Hematopoietic multipotent progenitor cell treated with erythropoietin and hydrocortisone succinate and interleukin-3 and kit ligand, for 4 days (in vitro differentiated cells): ENCODE data around the gene TEK.
A peak's percentile ranks its signal among the peaks of the same experiment; 100 is the strongest.

Experiments
- DNase-seq: peaks from one replicate; pipeline ENCODE4 v3.0.0-alpha.2; 2015

Gene TEK

DNA sequence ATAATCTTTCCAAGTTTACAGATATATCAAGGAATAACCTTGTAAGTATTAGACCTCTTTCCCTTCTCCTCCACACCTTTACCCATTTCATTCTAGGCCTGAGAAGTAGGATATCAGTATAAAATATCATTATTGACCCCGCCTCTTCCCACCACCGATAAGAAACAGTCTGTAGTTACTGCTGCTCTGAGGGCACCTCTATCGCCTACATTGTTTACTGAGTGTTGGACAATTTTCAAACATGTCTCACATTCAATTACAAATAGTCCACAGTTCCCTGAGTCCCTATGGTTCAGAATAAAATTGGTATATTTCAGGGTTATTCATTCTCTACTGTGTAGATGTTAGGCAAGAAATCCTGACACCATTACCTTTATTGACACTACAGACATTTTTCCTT, 73.4 kb downstream of the TEK start:
- no peak for DNase-seq

DNA sequence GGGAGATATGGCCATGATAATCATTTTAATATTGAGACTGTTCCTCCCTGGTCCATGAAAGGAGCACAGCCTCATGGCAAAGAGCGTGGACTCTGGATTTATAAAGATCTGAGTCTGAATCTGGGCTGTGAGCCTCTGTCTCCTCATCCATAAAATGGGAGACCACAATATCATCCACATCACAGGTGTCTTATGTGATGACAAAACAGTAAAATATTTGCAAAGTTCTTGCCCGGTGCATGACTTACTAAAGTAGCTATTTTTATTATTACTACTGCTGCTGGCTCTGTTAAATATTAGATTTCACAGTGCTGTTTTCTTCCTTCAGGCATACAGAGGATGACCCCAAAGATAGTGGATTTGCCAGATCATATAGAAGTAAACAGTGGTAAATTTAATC, 74.1 kb downstream of the TEK start:
- DNase-seq, result no peak

DNA sequence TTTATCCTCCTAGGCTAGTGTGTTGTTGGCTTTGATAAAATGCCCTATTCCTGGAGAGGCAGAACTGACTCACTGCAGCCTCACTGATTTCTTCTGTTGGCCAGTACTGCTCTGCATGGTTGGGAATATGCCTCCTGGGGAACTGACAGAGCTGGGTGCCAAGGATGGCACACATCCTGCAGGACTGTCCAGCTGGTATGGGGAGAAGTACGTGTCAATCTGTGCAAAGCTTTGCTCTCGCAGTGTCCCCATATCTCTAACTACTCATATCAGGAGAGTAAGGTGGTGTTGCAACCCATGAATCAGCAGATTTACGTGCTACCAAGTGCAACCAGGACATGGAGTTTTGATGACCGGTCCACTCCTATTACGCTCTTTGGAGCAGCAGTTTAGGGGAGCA, 74.7 kb downstream of the TEK start:
- no peak for DNase-seq

DNA sequence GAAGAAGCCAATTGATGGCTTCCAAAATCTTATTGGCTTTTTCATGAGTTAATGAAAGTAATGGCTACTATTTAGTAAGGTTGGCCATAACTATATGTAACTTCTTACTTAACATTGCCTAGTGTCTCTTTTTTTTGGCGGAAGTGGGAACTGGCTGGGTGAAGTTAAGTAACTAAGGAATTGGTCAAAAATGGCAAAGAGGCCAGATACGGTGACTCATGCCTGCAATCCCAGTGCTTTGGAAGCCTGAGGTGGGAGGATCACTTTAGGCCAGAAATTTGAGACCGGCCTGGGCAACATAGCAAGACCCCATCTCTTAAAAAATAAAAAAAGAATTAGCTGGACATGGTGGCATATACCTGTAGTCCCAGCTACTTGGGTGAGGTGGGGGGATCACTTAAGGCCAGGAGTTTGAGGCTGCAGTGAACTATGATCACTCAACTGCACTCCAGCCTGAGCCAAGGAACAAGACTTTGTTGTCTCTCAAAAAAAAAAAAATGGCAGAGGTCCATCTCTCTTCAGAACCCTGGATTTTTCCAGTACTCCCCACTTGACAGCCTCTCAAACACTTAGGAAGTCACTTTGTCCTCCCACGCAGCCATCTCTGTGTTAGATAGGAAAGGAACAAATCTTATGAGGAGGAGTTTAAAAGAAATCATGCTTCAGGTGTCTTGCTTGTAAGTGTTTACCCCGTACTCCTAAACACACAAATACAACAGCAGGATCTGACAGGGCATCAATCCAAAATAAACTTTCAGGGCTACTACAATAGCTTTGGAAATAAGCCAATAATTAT, 75.7 kb downstream of the TEK start:
- DNase-seq, result no peak

DNA sequence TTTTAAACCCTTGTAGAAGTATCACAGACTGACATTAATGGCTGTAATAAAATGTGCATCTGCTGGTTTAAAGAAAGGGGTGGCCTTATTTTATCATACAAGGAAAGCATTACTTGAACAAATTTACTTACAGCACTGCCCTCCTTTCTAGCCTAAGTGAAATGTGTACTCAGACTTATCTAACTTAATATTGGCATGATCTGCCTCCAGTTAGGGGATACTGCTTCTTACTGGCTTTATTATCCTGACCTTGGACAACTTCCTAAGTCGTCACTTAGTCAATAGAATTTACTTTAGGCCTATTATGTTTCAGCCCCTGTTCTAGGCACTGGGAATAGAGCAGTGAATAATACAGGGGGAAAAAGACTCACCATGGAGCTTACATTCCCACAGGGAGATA, 79.4 kb downstream of the TEK start:
- no peak for DNase-seq

DNA sequence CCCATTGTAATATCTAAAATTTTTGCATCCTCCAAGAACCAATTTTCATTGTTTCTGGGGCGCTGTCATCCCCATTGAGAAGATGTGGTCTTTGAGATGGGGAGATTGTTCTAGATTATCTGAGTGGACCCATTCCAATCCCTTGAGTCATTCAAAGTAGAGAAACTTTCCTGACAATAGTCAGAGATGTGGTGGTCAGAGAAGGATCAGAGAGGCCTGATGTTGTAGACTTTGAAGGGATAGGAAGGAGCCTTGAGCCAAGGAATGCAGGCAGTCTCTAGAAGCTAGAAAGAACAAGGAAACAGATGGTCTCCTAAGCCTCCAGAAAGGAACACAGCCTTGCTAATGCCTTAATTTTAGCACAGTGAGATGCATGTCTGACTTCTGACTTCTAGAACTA, 80.4 kb downstream of the TEK start:
- no peak for DNase-seq

DNA sequence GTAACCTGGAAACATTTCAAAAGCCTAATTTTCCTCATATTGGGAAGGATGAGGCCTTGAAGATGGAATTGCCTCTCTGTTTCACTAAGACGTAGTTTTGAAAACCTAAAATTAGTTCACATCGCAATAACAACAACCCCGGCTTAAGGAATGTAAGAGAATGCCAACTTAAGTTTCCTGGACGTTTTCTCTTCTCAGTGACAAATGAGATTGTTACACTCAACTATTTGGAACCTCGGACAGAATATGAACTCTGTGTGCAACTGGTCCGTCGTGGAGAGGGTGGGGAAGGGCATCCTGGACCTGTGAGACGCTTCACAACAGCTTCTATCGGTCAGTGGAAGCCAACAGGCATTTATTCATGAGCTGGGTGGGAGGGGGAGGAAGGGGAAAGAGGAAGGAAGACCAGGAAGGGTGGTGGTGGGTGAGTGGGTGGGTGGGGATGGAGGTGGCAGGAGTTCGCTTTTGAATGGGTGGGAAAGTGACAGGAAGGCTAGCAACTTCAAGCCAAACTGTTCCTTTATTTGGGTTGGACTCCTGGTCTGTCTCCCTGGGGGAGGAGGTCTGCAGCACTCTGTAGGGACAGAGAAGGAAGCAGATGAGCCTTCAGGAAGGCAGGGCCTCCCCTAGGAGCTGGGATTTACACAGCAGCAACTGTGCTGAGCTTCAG, 83.4 kb downstream of the TEK start:
- no peak for DNase-seq

DNA sequence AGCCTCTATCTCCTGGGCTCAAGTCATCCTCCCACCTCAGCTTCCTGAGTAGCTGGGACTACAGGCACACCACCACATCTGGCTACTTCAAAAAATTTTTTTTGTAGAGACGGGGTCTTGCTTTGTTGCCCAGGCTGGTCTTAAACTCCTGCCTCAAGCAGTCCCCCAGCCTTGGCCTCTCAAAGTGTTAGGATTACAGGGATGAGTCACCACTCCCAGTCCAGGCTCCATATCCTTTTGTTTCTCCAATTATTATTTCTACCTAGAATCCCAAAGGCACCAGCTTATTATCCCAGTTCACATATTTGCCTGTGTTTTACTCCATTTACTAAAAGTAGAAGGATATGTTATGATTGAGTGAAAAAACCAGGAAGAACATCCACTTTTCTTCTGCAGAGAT, 84.9 kb downstream of the TEK start:
- no peak for DNase-seq

DNA sequence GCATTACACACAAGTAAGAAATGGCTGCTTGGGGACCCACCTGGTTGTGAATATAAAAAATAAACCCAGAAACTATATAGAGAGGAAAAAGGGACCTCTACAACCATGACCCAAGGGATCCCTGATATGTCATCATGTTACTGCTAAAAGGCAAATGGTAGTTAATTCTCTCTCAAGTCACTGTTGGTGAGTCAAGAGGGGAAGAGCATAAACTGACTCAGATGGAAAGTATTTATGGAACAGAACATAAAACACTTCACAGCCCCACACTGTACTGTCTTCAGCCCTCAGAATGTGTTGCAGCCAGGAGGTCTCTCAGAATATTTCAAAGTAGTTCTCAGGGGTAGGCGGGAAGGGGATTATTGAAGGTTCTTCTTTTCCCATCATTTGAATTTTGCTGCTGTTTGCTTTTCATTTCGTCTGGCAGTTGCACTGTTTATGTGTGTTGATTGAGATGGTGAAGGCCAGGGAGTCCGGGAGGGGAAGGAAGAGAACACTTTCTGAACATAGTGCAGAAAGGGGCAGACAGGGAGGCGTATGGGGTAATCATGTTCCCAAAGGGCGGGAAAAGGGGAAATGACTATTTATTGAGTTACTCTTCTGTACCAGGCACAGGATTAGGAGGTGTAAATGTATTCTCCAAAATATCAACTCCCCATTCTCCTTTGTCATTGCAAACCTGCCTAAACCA, 85.5 kb downstream of the TEK start:
- no peak for DNase-seq

DNA sequence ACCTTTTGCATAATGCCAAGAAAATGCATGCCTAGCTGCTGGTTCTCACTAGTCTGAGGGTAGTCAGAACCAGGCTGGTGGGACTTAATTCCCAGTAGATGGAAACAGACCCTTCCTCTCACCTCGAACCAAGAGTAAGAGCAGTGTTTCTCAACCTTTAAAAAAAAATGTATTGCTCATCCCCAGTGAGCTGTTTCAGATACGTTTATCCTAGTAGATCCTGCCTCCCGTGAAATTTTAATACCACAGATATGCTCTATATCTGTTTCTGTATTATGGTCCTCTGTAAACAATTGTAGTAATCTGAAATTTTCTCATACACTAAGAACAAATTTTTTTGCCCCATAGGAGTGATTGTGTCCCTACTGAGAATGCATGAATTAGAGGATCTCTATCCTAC, 86.2 kb downstream of the TEK start:
- DNase-seq, result no peak

DNA sequence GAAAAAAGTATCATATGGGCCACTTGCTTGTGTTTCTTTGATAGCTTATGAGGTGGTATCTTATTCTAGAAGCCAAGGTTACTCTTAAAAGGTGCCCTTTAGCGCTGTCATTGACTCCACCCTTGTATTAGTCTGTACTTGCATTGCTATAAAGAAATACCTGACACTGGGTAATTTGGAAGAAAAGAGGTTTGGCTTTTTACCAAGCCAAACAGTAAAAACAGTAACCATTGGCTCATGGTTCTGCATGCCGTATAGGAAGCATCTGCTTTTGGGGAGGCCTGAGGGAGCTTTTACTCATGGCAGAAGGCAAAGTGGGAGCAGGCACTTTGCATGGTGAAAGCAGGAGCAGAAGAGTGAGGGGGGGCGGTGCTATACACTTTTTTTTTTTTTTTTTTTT, 87.4 kb downstream of the TEK start:
- no peak for DNase-seq

DNA sequence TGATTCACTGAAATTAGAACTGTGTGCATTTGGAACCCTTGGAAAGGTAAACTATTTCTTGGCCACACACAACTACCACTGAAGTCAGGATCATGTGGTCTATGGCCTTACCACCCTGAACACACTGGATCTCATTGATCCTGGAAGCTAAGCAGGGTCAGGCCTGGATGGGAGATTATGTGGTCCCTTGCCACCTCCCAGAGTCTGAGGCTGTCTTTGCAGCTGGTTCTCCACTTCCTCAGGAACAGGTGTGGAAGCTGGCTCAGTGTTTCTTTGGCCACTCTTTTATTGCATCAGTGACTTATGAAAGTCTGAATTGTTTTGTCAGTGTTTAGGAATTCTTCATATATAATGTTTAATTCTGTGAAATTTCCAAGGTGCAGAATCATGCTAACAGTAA, 89.2 kb downstream of the TEK start:
- DNase-seq, result peak; percentile 13

DNA sequence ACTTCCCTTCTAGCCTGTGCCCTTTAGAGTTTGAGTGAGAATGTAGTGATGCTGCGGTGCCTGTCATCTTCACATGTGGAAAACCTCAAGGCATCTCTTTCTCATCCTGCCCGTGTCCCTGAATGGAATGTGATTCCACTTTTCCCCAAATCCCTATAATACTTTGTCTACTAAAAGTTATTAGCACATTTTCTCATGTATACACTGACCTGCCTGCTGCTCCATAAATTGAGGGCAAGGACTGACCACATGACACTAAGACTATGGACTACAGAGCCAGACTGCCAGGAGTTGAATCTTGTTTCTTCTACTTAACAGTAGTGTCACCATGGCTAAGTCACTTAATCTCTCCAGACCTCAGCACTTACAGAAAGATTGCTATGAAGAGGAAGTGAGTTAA, 93.0 kb downstream of the TEK start:
- DNase-seq, result no peak

DNA sequence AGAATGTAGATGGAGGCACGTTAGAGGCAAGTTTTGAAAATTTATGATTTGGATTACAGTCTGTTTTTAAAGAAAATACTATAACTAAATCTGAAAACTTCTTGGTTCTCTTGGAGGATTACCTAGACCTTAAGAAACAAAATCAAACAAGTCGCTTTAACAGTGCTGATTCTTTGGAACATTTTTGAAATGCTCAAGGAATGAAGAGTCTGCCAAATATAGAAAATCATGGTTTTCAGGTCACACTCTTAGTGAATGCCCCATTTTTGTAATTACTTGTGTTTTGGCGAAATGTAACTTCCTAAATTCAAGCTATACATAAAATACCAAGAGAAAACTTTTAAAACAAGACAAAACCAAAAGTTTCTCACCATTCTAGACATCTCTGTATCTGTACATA, 94.8 kb downstream of the TEK start:
- DNase-seq, result no peak

DNA sequence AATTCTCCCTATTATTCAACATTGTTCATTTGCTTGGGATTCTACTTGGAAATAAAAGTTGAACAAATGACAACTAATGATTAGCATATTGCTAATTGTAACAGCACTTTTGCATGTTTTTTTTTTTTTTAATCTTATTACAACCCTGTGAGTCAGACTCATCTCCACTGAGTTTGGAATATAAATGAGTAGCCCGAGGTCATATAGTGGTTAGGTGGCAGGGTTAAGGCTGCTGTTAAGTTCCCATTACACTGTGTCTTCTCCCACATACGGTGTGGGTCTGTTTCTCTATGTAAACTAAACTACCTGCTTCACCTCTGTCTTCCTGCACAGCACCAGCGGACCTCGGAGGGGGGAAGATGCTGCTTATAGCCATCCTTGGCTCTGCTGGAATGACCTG, 95.6 kb downstream of the TEK start:
- DNase-seq, result no peak

DNA sequence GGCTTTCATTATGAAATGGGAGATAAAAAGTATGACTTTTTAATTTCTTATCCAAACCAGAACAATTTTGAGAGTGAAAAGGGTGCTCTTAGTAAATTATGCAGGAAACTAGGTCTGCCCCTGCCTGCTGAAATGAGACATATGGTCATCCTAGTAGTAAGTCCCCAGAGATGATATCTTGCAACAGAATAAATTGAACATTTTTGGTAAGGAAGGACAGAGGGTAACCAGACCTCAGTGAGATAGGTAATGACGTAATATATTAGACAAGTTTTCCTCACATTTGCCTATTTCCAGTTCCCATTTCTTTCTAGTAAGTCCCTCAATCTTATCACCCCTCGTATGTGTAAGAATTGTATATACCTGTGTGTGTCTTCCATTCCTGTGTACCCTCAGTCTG, 96.2 kb downstream of the TEK start:
- no peak for DNase-seq

DNA sequence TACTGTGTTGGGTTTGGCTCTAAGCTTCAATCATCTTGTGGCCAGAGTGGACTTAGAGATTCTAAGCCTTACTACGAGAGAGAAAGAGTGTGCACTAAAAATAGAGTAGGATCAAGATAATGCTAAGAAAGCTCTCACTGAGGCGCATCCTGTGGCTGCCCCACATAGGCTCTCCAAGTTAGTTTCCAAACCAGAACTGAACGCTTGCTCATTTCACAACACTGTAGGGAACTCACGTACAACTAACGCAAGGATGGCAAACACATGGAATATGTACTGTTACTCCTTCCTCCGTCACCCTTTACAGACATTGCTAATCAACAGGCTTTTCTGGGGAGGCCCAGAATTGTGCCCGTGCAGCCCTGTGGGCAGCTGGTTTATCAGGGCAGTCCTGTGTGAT, 97.0 kb downstream of the TEK start:
- no peak for DNase-seq

DNA sequence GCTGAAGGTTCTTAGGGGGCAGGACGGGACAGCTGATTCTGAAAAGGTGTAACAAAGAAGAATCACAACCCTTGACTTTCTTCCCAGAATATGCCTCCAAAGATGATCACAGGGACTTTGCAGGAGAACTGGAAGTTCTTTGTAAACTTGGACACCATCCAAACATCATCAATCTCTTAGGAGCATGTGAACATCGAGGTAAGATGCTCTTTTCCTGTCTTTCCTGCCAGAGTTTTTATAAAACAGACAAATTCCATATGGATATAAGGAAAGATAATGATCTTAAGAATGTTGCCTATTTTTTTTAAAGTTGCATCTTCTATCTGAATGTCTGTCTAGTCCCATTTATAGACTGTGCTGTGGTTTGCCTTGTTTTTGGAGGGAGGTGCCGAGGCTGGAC, 100.0 kb downstream of the TEK start:
- DNase-seq, result no peak

DNA sequence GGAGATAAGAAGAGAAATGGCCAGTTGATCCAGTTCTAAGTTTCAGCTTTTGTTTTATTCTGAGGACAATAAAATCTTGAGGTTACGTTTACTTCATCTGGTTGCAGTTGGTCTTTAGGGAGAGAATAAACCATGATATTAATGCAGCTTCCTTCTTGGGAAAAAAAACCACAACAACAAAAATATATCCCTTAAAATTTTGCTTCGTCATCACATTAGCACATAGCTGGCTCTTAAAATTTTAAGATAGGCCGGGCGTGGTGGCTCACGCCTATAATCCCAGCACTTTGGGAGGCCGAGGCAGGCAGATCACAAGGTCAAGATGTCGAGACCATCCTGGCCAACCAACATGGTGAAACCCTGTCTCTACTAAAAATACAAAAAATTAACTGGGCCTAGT, 101.6 kb downstream of the TEK start:
- peak; percentile 30 for DNase-seq

DNA sequence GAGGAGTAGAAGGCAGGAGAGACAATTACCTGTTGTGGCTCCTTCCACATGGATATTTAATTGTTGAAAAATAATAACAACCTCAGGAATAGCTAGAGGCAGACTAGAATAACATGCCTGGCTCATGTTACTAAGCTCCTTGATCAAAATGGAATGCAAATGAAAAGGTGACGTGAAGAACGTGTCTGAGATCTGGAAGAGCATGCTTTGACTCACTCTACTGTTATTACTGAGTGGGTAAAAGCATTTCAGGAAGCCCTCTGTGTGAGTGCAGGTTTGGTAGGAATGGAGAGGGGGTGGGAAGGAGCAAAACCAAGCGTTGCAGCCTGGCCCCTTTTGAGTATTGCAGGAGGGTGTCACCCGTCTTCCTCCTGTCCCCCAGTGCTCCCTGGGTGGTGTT, 103.2 kb downstream of the TEK start:
- no peak for DNase-seq

DNA sequence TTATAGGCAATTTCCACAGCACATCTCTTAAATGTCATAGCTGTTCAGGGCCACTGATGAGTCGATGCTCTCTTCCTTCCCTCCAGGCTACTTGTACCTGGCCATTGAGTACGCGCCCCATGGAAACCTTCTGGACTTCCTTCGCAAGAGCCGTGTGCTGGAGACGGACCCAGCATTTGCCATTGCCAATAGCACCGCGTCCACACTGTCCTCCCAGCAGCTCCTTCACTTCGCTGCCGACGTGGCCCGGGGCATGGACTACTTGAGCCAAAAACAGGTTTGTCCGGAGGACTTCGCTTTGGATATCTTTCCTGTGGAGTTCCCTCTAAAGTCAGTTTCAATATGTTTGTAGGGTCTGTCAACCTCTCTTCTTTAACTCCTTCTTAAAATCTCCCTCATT, 103.6 kb downstream of the TEK start:
- no peak for DNase-seq

DNA sequence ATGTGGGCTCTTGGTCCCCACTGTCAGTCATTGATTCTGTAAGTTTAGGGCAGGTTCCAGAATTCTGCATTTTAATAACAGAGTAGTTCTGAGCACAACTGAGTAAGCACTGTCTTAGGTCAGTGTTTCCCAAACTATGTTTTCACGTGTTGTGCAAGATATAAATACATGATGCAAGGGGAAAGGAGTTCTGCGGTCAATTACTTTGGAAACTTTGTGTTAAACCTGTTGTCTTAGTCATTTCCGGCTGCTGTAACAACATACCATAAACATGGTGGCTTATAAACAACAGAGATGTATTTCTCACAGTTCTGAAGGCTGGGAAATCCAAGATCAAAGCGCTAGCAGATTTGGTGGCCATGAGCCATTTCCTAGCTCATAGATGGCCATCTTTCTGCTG, 118.2 kb downstream of the TEK start:
- no peak for DNase-seq

DNA sequence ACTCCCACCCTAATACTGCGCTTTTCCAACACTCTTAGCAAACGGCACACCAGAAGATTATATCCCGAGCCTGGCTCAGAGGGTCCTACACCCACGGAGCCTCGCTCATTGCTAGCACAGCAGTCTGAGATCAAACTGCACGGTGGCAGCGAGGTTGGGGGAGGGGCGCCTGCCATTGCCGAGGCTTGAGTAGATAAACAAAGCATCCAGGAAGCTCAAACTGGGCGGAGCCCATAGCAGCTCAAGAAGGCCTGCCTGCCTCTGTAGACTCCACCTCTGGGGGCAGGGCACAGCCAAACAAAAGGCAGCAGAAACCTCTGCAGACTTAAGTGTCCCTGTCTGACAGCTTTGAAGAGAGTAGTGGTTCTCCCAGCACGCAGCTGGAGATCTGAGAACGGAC, 130.6 kb downstream of the TEK start:
- DNase-seq, result peak; percentile 13

DNA sequence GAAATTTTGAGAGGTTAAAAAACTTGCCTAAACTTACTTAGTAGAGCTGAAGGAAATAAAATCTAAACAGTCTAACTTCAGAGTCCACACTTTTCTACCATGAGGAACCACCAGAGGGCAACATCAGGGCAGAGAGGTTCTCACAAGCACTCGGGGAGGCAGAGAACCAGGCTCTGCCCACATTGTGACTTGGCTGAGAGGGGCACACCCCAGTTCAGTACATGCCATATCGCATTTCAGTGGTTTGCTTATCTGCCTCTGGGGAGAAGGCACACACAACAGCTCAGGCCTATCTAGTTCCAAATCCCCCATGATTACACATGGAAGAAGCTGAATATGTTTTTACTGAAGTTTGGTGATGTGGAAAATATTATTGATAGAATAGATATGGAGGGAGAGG, 138.7 kb downstream of the TEK start:
- peak; percentile 97 for DNase-seq
